GM19395 (cell line): ENCODE measurements around the gene CRIP1.

Source experiments
- ATAC-seq: cut with Tn5 transposase; IDR thresholded peaks from one replicate; pipeline ENCODE4 v1.9.1; 2021; ENCODE audit warnings: mild to moderate bottlenecking, moderate library complexity; ENCODE audit not compliant: unreplicated experiment

CRIP1 gene

GRCh38 chr14:105469456-105470349 is 17.0 kb upstream of the CRIP1 start:
- ATAC-seq, result no peak

GRCh38 chr14:105470350-105471296 is 16.1 kb upstream of the CRIP1 start:
- ATAC-seq, result no peak

GRCh38 chr14:105471297-105471821 is 15.3 kb upstream of the CRIP1 start:
- no peak for ATAC-seq

GRCh38 chr14:105471823-105472485 is 14.7 kb upstream of the CRIP1 start:
- no peak for ATAC-seq

- ATAC-seq, result no peak
Measured at GRCh38 chr14:105472486-105472991, 14.1 kb upstream of the CRIP1 start.

- no peak for ATAC-seq
Measured at GRCh38 chr14:105473033-105473676, 13.5 kb upstream of the CRIP1 start.

GRCh38 chr14:105473677-105474482 is 12.8 kb upstream of the CRIP1 start:
- ATAC-seq, result no peak

- ATAC-seq, result no peak
Measured at GRCh38 chr14:105474483-105475268, 12.0 kb upstream of the CRIP1 start, which contains the start of gene CRIP2. Gene CRIP2, plus strand, starts transcription at chr14:105474821. Its CDS starts 42 bp downstream, at chr14:105474863.

- no peak for ATAC-seq
Measured at GRCh38 chr14:105475269-105476096, 11.2 kb upstream of the CRIP1 start.

- no peak for ATAC-seq
Measured at GRCh38 chr14:105476097-105476830, 10.4 kb upstream of the CRIP1 start.

- ATAC-seq, result no peak
Measured at GRCh38 chr14:105476831-105477659, 9.6 kb upstream of the CRIP1 start.

GRCh38 chr14:105477660-105478397 is 8.9 kb upstream of the CRIP1 start:
- ATAC-seq, result no peak

GRCh38 chr14:105478398-105479251 is 8.1 kb upstream of the CRIP1 start:
- ATAC-seq, result no peak

- ATAC-seq, result no peak
Measured at GRCh38 chr14:105479431-105480158, 7.1 kb upstream of the CRIP1 start.
